HepG2 (cell line): ENCODE data around the gene PKM. TPM values are rescaled to one million over a fixed set of nuclear protein-coding genes. Genes with fewer than 3 reads are reported as not detected.
A peak's percentile ranks its signal among the peaks of the same experiment; 100 is the strongest.

ENCODE experiments used
- ATF5 ChIP-seq: sonication (generic); formaldehyde crosslinking; IDR thresholded peaks from 2 replicates; pipeline ENCODE4 v1.4.0; 2020; ENCODE audit warnings: mild to moderate bottlenecking, low read depth, missing genetic modification reagents
- CEBPB ChIP-seq: IDR thresholded peaks from 2 replicates; pipeline ENCODE4 v1.6.1; 2011; ENCODE audit warnings: low read depth, low read length, improper control_type of control experiment, borderline replicate concordance
- CSRNP1 ChIP-seq: sonication (generic); formaldehyde crosslinking; IDR thresholded peaks from 2 replicates; pipeline ENCODE4 v1.8.1; 2023; ENCODE audit warnings: mild to moderate bottlenecking, missing genetic modification reagents
- MAFF ChIP-seq: IDR thresholded peaks from 2 replicates; pipeline ENCODE4 v1.6.1; 2011; ENCODE audit warnings: low read depth, low read length, improper control_type of control experiment
- NFE2 ChIP-seq: sonication (generic); formaldehyde crosslinking; IDR thresholded peaks from 2 replicates; pipeline ENCODE4 v1.4.0; 2020; ENCODE audit warnings: missing genetic modification reagents
- POLR2A ChIP-seq, 2 experiments: IDR thresholded peaks; 2 replicates each; pipeline ENCODE4 v1.6.1; 2011; ENCODE audit warnings: low read depth in 2 of 2, low read length in 2 of 2, mild to moderate bottlenecking in 1 of 2, moderate library complexity in 1 of 2; ENCODE audit not compliant: insufficient read depth in 1 of 2
- POLR2G ChIP-seq: fragments of 200-400 bp; formaldehyde crosslinking; IDR thresholded peaks from 2 replicates; pipeline ENCODE4 v1.6.1; 2018; ENCODE audit warnings: mild to moderate bottlenecking, low read depth, low read length, moderate library complexity
- RBFOX2 ChIP-seq: fragments of 200-400 bp; formaldehyde crosslinking; IDR thresholded peaks from 2 replicates; pipeline ENCODE4 v1.6.1; 2017; ENCODE audit warnings: low read depth, mild to moderate bottlenecking, low read length
- RFX5 ChIP-seq: IDR thresholded peaks from 2 replicates; pipeline ENCODE4 v1.6.1; 2011; ENCODE audit warnings: low read depth, low read length, improper control_type of control experiment
- SIX1 ChIP-seq: sonication (generic); formaldehyde crosslinking; IDR thresholded peaks from 2 replicates; pipeline ENCODE4 v1.4.0; 2020; ENCODE audit warnings: missing genetic modification reagents, borderline replicate concordance
- YEATS2 ChIP-seq: sonication (generic); formaldehyde crosslinking; IDR thresholded peaks from 2 replicates; pipeline ENCODE4 v1.4.0; 2020; ENCODE audit warnings: missing genetic modification reagents, borderline replicate concordance
- ZKSCAN8 ChIP-seq: IDR thresholded peaks from 2 replicates; pipeline ENCODE4 v1.6.1; 2016; ENCODE audit warnings: borderline replicate concordance, missing genetic modification reagents, missing compliant biosample characterization
- ZNF263 ChIP-seq: sonication (generic); formaldehyde crosslinking; IDR thresholded peaks from 2 replicates; pipeline ENCODE4 v1.4.0; 2020; ENCODE audit warnings: missing genetic modification reagents
- polyA plus RNA-seq, 8 experiments: library from polyadenylated mRNA; depleted of rRNA in 3 of 8; stranded (reverse) in 7 of 8; unstranded in 1 of 8; fragments of >200 nt; fragmentation: Illumina TruSeq in 4 of 8; extraction: Trizol in 4 of 8; gene quantifications; 2 replicates each; pipeline versions ENCODE4 v1.2.1 to v1.2.3, GENCODE V29; 2011 to 2016; ENCODE audit warnings: low read depth in 4 of 8, missing spikeins in 1 of 8, mixed read lengths in 1 of 8; ENCODE audit not compliant: insufficient read depth in 1 of 8
- total RNA-seq, 5 experiments: library from RNA; depleted of rRNA; stranded (reverse); fragments of >200 nt; fragmentation: Illumina TruSeq; extraction: Trizol; gene quantifications; 2 replicates each; pipeline ENCODE4 v1.2.3, GENCODE V29; 2016; ENCODE audit warnings: low read depth in 1 of 5

Gene PKM
- total and polyA plus RNA-seq, 2 of the 13 experiments (the other 11 are each of a cell fraction or from before 2014, with no cell fraction given) = 488 to 780 TPM

GRCh38 chr15:72237029-72237852 is 6.3 kb upstream of the PKM start (continued):
- TF ChIP-seq YEATS2 (CRISPR knock-in tag) = peak; percentile 14; the same call in 1 of the 2 replicates
- TF ChIP-seq SIX1 (CRISPR knock-in tag) = no peak
- TF ChIP-seq MAFF = peak; percentile 53
- TF ChIP-seq RFX5 = no peak
- TF ChIP-seq ZKSCAN8 = no peak
- 0 out of 2 replicates have a peak, but pooled peaks have one; percentile 17 for TF ChIP-seq CEBPB
- TF ChIP-seq POLR2A (IDR thresholded peaks at IDR 0.05; ENCODE audit: insufficient read depth in 1 of 2, low read depth in 2 of 2, low read length in 2 of 2) = peak; percentile 28 to 38; a peak in 2 of 4 replicates
- TF ChIP-seq POLR2G = peak; percentile 45; the same call in 1 of the 2 replicates
- no peak for TF ChIP-seq ATF5 (CRISPR knock-in tag)
- 0 out of 2 replicates have a peak, but pooled peaks have one; percentile 18 for TF ChIP-seq RBFOX2
- TF ChIP-seq CSRNP1 (CRISPR knock-in tag) = no peak
- peak; percentile 95 for TF ChIP-seq ZNF263
- peak; percentile 69; the same call in 1 of the 2 replicates for TF ChIP-seq NFE2 (CRISPR knock-in tag)
